Heart right ventricle (tissue), 16 donors: ENCODE results near the gene JPH2. TPM values are rescaled to one million over a fixed set of nuclear protein-coding genes. Genes with fewer than 3 reads are reported as not detected.

ENCODE experiments used
- ATAC-seq, 8 donors: fragments of 200-7000 bp; cut with Tn5 transposase; one replicate each; pipeline ENCODE4 v1.9.1; 2020; ENCODE audit warnings: mild to moderate bottlenecking in 8 of 8, moderate library complexity in 8 of 8, moderate number of reproducible peaks in 1 of 8
- DNase-seq, 2 donors: peaks; one replicate each; pipeline ENCODE4 v3.0.0-alpha.2; 2020
- H3K27ac ChIP-seq, 10 donors: fragments of 200-600 bp; sonication (generic) in 2 of 10; one replicate each; pipeline versions ENCODE4 v1.5.0 to v1.8.0; 2020 to 2022; ENCODE audit warnings: mild to moderate bottlenecking in 3 of 10
- H3K27me3 ChIP-seq, 7 donors: fragments of 200-600 bp; one replicate each; pipeline ENCODE4 v1.8.0; 2021 to 2022; ENCODE audit warnings: mild to moderate bottlenecking in 2 of 7
- H3K36me3 ChIP-seq, 9 donors: fragments of 200-600 bp; sonication (generic) in 1 of 9; one replicate each; pipeline versions ENCODE4 v1.5.0 to v1.8.0; 2020 to 2022; ENCODE audit warnings: mild to moderate bottlenecking in 2 of 9
- H3K4me1 ChIP-seq, 9 donors: fragments of 200-600 bp; sonication (generic) in 1 of 9; one replicate each; pipeline versions ENCODE4 v1.5.0 to v1.8.0; 2020 to 2022; ENCODE audit warnings: mild to moderate bottlenecking in 4 of 9
- H3K4me3 ChIP-seq, 10 donors: fragments of 200-600 bp; sonication (generic) in 2 of 10; one replicate each; pipeline versions ENCODE4 v1.5.0 to v1.8.0; 2020 to 2022; ENCODE audit warnings: mild to moderate bottlenecking in 7 of 10, moderate library complexity in 2 of 10
- H3K9me3 ChIP-seq, 11 donors: fragments of 200-600 bp in 10 of 11; sonication (generic) in 2 of 11; one replicate each; pipeline versions ENCODE4 v1.5.0 to v1.8.0; 2013 to 2022; ENCODE audit warnings: mild to moderate bottlenecking in 2 of 11, control low read depth in 1 of 11, moderate library complexity in 1 of 11
- WGBS, 2 donors: extraction: QIAGEN DNeasy Blood & Tissue Kit; methylation state at CpG; one replicate each; pipeline ENCODE4 v1.1.7; 2013; ENCODE audit warnings: inconsistent platforms in 1 of 2; 5-methylcytosine and 5-hydroxymethylcytosine counted together
- intact Hi-C, 10 donors: fragments of 100-400 bp; cut with DNase I; formaldehyde crosslinking; loops; one replicate each; pipeline versions ENCODE4 v1.11.1 to v1.14.2; 2022
- polyA plus RNA-seq, 2 donors: library from polyadenylated mRNA; stranded (reverse); fragments of 200-250 nt; gene quantifications; one replicate each; pipeline ENCODE4 v1.2.3, GENCODE V29; 2013
- total RNA-seq, 10 donors: library from RNA; stranded (reverse); fragmentation: NEBNext Ultra II Directional in 3 of 10; extraction: Animal tissue kit (Norgen Biotek cat#: 25700) in 3 of 10; gene quantifications; one replicate each; pipeline versions ENCODE4 v1.2.1 to v1.2.4, GENCODE V29; 2021 to 2023
- TF ChIP-seq, protein P1 (sequence below), 9 donors: fragments of 200-600 bp; sonication (generic) in 2 of 9; IDR thresholded peaks; one replicate each; pipeline versions ENCODE4 v1.5.0 to v1.8.0; 2021 to 2022; ENCODE audit warnings: antibody characterized with exemption in 9 of 9, mild to moderate bottlenecking in 5 of 9, moderate library complexity in 1 of 9
- donor health status: Arrhythmogenic right ventricular cardiomyopathy.
- donor health status: ischemic (EF 13 %, LVEDD 7.1; RV severe dilation, severe dysfunction).
- donor health status: healthy with polysubstance abuse.
- donor health status: DM: no; HTN: yes; CAD: no.
- donor health status: DM: no; HTN: no; CAD: no.
- donor health status: ischemic (EF 25% LVEDD 6.9; RV normal size, moderate dysfunction).
- donor health status: ischemic (EF 25% LVEDD 5.7; RV mildly dilated, moderate dysfunction).
- donor health status: healthy.
- donor health status: DM: yes; HTN: yes; CAD: no.
- donor health status: Ischemic cardiomyopathy.
- donor health status: ischemic (EF 35%, LVEDD 5.7; RV mildly dilated, moderate dysfunction).
- donor health status: nonischemic (EF 11% LVEDD 7.7; RV severe dilation, severe dysfunction).
- donor health status: DM: yes; HTN: yes; CAD: no.
- donor health status: PGD.
- donor health status: ischemic (EF 29% LVEDD 5.4; RV normal size, mild dysfunction).
- donor health status: nonischemic (EF 23%, LVEDD 6.1; RV moderate dilation, normal function).

Gene JPH2
- total and polyA plus RNA-seq, 12 donors = 61.9 to 215 (median 146) TPM

- Histone ChIP-seq H3K27ac (peak overlapping the region; percentile 18 to 91 (median 80)), H3K36me3 (no peaks in the 10 kb centered on the region), H3K4me1 (peaks cover 5 to 79% (median 44%) of the 10 kb centered on the region in 9 donors), H3K9me3 (no peaks in the 10 kb centered on the region), H3K27me3 (peaks cover 0 to under 1% (median 0%) of the 10 kb centered on the region in 7 donors), H3K4me3 (peak overlapping the region in 2 of 10 donors; percentile 11 to 14)
- ATAC-seq = peak in 3 of 8 donors; percentile 8 to 23 (median 15)
- intact Hi-C loops = no loop called here
- TF ChIP-seq, protein P1, sequence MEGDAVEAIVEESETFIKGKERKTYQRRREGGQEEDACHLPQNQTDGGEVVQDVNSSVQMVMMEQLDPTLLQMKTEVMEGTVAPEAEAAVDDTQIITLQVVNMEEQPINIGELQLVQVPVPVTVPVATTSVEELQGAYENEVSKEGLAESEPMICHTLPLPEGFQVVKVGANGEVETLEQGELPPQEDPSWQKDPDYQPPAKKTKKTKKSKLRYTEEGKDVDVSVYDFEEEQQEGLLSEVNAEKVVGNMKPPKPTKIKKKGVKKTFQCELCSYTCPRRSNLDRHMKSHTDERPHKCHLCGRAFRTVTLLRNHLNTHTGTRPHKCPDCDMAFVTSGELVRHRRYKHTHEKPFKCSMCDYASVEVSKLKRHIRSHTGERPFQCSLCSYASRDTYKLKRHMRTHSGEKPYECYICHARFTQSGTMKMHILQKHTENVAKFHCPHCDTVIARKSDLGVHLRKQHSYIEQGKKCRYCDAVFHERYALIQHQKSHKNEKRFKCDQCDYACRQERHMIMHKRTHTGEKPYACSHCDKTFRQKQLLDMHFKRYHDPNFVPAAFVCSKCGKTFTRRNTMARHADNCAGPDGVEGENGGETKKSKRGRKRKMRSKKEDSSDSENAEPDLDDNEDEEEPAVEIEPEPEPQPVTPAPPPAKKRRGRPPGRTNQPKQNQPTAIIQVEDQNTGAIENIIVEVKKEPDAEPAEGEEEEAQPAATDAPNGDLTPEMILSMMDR (IDR thresholded peaks at IDR 0.05) = no peak
- WGBS, 2 donors = 15 to 23% methylated on average over 4 of the region's 4 CpGs
- no peak for DNase-seq
Observed at GRCh38 chr20:44166008-44166407, 21.0 kb downstream of the JPH2 start.

- DNase-seq = no peak
- H3K9me3 ChIP-seq = no peaks in the 10 kb centered on the region
- no peak overlapping the region for H3K4me3 ChIP-seq
- ATAC-seq = peak in 1 of 8 donors; percentile 16
- intact Hi-C loops = no loop called here
- H3K4me1 ChIP-seq = peaks cover 0 to 52% (median 18%) of the 10 kb centered on the region in 9 donors
- H3K27me3 ChIP-seq = no peaks in the 10 kb centered on the region
- peaks cover 0 to 13% (median 4%) of the 10 kb centered on the region in 9 donors for H3K36me3 ChIP-seq
- WGBS, 2 donors = 66 to 69% methylated on average over 56 of the region's 56 CpGs
- H3K27ac ChIP-seq = no peak overlapping the region
- TF ChIP-seq, protein P1 (IDR thresholded peaks at IDR 0.05) = no peak
Observed at GRCh38 chr20:44160133-44160532, 26.9 kb downstream of the JPH2 start.

GRCh38 chr20:44159711-44160110 lies 27.3 kb downstream of the JPH2 start:
- intact Hi-C loops = no loop called here
- TF ChIP-seq, protein P1 (IDR thresholded peaks at IDR 0.05) = no peak
- ATAC-seq = peak in 2 of 8 donors; percentile 7 to 21
- Histone ChIP-seq H3K9me3 (no peaks in the 10 kb centered on the region), H3K27me3 (no peaks in the 10 kb centered on the region), H3K27ac (no peak overlapping the region), H3K4me1 (peaks cover 0 to 52% (median 19%) of the 10 kb centered on the region in 9 donors), H3K36me3 (peaks cover 0 to 14% (median 4%) of the 10 kb centered on the region in 9 donors), H3K4me3 (no peak overlapping the region)
- DNase-seq = no peak
- WGBS, 2 donors = 77% methylated on average over 50 of the region's 50 CpGs

DNA sequence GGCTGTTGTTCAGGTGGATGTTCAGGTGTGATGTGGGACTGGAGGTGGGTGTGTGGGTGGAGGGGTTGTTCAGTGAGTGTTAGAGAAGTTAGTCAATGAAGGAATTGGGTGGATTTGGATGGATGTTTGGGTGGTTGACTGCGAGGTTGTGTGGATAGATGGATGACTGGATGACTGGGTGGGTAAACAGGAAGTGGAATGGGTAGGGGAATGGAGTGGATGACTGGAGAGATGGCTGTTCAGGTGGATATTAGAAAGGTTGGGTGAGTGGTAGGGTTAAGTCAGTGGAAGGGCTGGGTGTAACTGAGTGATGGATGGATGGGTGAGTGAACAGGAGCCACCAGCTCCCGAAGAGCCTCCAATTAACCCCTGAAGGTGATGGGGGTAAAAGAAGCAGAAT lies 27.9 kb downstream of the JPH2 start:
- no peaks in the 10 kb centered on the region for H3K27me3 ChIP-seq
- DNase-seq = no peak
- ATAC-seq = no peak
- intact Hi-C loops = no loop called here
- H3K27ac ChIP-seq = no peak overlapping the region
- WGBS, 2 donors = 80 to 86% methylated on average over 2 of the region's 2 CpGs
- H3K36me3 ChIP-seq = peaks cover 0 to 14% (median 4%) of the 10 kb centered on the region in 9 donors
- TF ChIP-seq, protein P1 (IDR thresholded peaks at IDR 0.05) = no peak
- H3K4me1 ChIP-seq = peaks cover 0 to 54% (median 21%) of the 10 kb centered on the region in 9 donors
- no peaks in the 10 kb centered on the region for H3K9me3 ChIP-seq
- H3K4me3 ChIP-seq = no peak overlapping the region
